ENCODE measurements around the gene GPR143.
A peak's percentile ranks its signal among the peaks of the same experiment; 100 is the strongest.

GPR143 gene

GRCh38 chrX:9745417-9746115 is 20.1 kb downstream of the GPR143 start:
- TF ChIP-seq CTCF (IDR thresholded peaks at IDR 0.05; ENCODE audit: extremely low read depth, missing control alignments) = no peak

DNA sequence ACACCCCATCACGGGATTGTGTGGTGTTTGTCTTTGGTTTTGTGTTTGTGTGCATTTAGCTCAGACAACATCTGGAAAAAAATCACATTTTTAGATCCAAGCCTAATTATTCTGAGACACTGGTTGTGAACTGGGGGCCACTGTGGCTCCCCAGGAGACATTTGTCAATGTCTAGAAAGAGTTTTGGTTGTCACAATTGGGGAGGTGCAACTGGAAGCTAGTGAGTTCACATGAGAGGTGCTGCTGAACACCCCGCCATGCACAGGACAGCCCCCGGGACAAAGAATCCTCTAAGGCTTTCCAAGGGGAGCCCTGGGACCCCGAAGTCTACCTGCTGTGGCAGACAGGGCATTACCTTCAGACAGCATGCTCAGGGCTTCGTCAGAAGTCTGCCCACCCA is 26.5 kb downstream of the GPR143 start:
- TF ChIP-seq CTCF (IDR thresholded peaks at IDR 0.05; ENCODE audit: extremely low read depth, missing control alignments) = no peak
- no peak for DNase-seq (ENCODE audit: low spot score)

More at GRCh38 chrX:9745417-9746115, 20.1 kb downstream of the GPR143 start:
- no peak for DNase-seq (ENCODE audit: low spot score)

DNA sequence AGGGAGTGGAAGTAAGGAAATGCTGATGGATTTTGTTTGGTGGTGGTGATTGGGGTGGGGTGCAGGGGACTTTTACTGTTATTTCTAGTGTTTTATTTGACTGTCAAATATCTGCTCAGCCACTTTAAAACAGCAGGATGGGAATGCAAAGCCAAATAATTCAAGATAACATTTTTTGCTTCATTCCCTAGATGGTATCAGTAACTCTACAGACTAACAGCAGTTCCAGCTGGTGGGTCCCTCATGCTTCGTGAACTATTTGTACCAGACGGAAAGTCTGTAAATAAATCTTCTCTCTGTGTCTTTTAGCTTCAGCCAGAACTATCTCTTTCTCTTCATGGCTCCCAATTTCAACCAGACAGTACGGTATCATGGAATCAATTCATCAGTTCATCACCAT is 27.5 kb downstream of the GPR143 start:
- TF ChIP-seq CTCF (IDR thresholded peaks at IDR 0.05; ENCODE audit: extremely low read depth, missing control alignments) = no peak
- no peak for DNase-seq (ENCODE audit: low spot score)

GRCh38 chrX:9737363-9737762 is 28.3 kb downstream of the GPR143 start:
- no peak for DNase-seq (ENCODE audit: low spot score)
- TF ChIP-seq CTCF (IDR thresholded peaks at IDR 0.05; ENCODE audit: extremely low read depth, missing control alignments) = no peak

DNA sequence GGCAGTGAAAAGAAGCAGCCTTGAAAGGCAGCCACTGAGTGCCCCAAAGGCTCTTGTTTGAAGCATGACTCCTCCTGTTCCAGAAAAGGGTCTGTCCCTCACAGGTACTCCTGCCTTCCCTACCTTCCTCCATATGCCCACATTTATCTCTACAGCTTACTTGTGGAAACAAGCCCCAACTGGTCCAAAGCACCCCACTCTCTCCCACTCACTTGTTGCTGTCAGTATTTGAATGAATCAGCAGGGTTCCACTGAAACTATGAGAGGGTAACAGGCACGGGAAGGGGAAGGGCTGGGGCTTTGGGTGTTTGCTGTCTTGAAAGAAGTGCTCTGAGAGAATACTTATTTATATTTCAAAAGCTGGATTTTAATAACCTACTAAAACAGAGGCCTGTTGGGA is 34.9 kb downstream of the GPR143 start:
- peak; percentile 11 for DNase-seq (ENCODE audit: low spot score)
- no peak for TF ChIP-seq CTCF (IDR thresholded peaks at IDR 0.05; ENCODE audit: extremely low read depth, missing control alignments)

DNA sequence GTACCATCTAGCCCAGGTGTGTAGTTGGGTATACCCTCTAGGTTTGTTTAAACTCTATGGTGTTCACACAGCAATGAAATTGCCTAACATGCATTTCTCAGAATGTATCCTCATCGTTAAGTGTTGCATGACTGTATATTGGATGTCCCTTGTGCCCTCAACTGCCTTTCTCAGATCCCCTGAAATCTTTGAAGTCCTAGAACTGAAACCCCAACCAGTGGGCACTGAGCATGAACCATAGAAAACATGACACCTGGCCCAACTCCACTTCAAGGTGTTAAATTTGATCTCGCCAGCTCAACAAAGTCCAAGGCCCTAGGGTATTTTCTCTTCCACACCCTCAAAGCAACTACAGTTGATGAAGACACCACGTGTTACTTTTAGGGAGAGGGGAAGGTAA is 35.6 kb downstream of the GPR143 start:
- no peak for TF ChIP-seq CTCF (IDR thresholded peaks at IDR 0.05; ENCODE audit: extremely low read depth, missing control alignments)
- DNase-seq (ENCODE audit: low spot score) = no peak

GRCh38 chrX:9729171-9729885 is 36.3 kb downstream of the GPR143 start:
- no peak for TF ChIP-seq CTCF (IDR thresholded peaks at IDR 0.05; ENCODE audit: extremely low read depth, missing control alignments)
- no peak for DNase-seq (ENCODE audit: low spot score)

Measured in GM20000 (cell line).